HepG2 (cell line): Measurements from ENCODE around the gene ZNF3. TPM values are rescaled to one million over a fixed set of nuclear protein-coding genes. Genes with fewer than 3 reads are reported as not detected.

Experiments
- ATAC-seq: fragments of 200-7000 bp; cut with Tn5 transposase; 3 replicates; pipeline ENCODE4 v1.9.1; 2020; ENCODE audit warnings: mild to moderate bottlenecking, moderate library complexity
- BruUV-seq: library from RNA; stranded (reverse); fragments of 400-500 nt; replicated peaks from 2 replicates; lab custom pipeline; 2021; lab: Mats Ljungman, UMichigan
- CTCF ChIA-PET: fragments of 300-600 bp; formaldehyde crosslinking; extraction: SDS; loops from one replicate; lab custom pipeline; 2021; ENCODE audit warnings: low total read pairs, inconsistent platforms, low intra/inter-chr PET ratio; lab: Yijun Ruan, JAX
- POLR2A ChIA-PET: fragments of 350-600 bp; sonication (Branson Sonifier 250); formaldehyde crosslinking; loops from one replicate; lab custom pipeline; 2020; ENCODE audit warnings: antibody characterized with exemption, inconsistent platforms; lab: Yijun Ruan, JAX
- DNase-seq: peaks from one replicate; pipeline ENCODE4 v3.0.0-alpha.2; 2015; ENCODE audit warnings: low spot score
- FAIRE-seq: peaks from 3 replicates; lab custom pipeline; 2011; peaks lifted over from hg19 to GRCh38; lab: Jason Lieb, UNC
- H2AFZ ChIP-seq: one replicate; pipeline ENCODE4 v1.6.1; 2011; ENCODE audit warnings: low read length, inconsistent platforms
- H3K27ac ChIP-seq: fragments of 300-600 bp; 3 replicates; pipeline ENCODE4 v1.8.0; 2011; ENCODE audit warnings: mixed run types, mild to moderate bottlenecking, mixed read lengths, low read length, inconsistent platforms; ENCODE audit not compliant: insufficient read depth; ENCODE audit errors: extremely low read length
- H3K27me3 ChIP-seq, 2 experiments: fragments of 200-600 bp in 1 of 2; 2 replicates in 1 of 2; 3 replicates in 1 of 2; pipeline versions ENCODE4 v1.6.0 to v1.8.0; 2011; ENCODE audit warnings: low read length in 2 of 2, mild to moderate bottlenecking in 2 of 2, moderate library complexity in 2 of 2, inconsistent platforms in 1 of 2; ENCODE audit not compliant: insufficient read depth in 2 of 2, control insufficient read depth in 1 of 2
- H3K36me3 ChIP-seq, 2 experiments: fragments of 200-600 bp in 1 of 2; replicated peaks in 1 of 2; 2 replicates in 1 of 2; 3 replicates in 1 of 2; pipeline versions ENCODE4 v1.5.1 to v1.8.0; 2011; ENCODE audit warnings: low read length in 2 of 2, inconsistent platforms in 1 of 2; ENCODE audit not compliant: insufficient read depth in 2 of 2, control insufficient read depth in 1 of 2
- H3K4me1 ChIP-seq: 2 replicates; pipeline ENCODE4 v1.5.1; 2012; ENCODE audit warnings: low read length, inconsistent platforms; ENCODE audit not compliant: insufficient read depth
- H3K4me2 ChIP-seq: 2 replicates; pipeline ENCODE4 v1.6.0; 2011; ENCODE audit warnings: low read depth, low read length, inconsistent platforms
- H3K4me3 ChIP-seq, 3 experiments: fragments of 200-600 bp in 1 of 3; sonication (generic), shearing (Covaris generic) in 1 of 3; replicated peaks in 1 of 3; 2 replicates each; pipeline ENCODE4 v1.5.1; 2011 to 2016; ENCODE audit warnings: low read length in 3 of 3, inconsistent platforms in 2 of 3, low read depth in 2 of 3, mild to moderate bottlenecking in 2 of 3, control low read depth in 1 of 3, mixed read lengths in 1 of 3; ENCODE audit not compliant: insufficient read depth in 1 of 3
- H3K79me2 ChIP-seq: one replicate; pipeline ENCODE4 v1.6.1; 2011; ENCODE audit warnings: low read length, inconsistent platforms; ENCODE audit not compliant: insufficient read depth
- H3K9ac ChIP-seq: 2 replicates; pipeline ENCODE4 v1.6.0; 2011; ENCODE audit warnings: mild to moderate bottlenecking, low read depth, low read length, inconsistent platforms; ENCODE audit not compliant: insufficient read depth
- H3K9me3 ChIP-seq: 2 replicates; pipeline ENCODE4 v1.5.1; 2012; ENCODE audit warnings: mild to moderate bottlenecking, low read length
- H4K20me1 ChIP-seq: 2 replicates; pipeline ENCODE4 v1.6.0; 2011; ENCODE audit warnings: inconsistent platforms, mild to moderate bottlenecking, low read length, moderate library complexity; ENCODE audit not compliant: insufficient read depth
- HDAC6 ChIP-seq: fragments of 200-600 bp; sonication (generic); IDR thresholded peaks from 2 replicates; pipeline ENCODE4 v1.7.0; 2017; ENCODE audit warnings: mild to moderate bottlenecking, antibody characterized with exemption, low read length, low read depth
- KLF9 ChIP-seq: IDR thresholded peaks from 2 replicates; pipeline ENCODE4 v1.6.1; 2016; ENCODE audit warnings: low read depth
- PLRG1 ChIP-seq: fragments of 450-650 bp; conservative IDR thresholded peaks from 2 replicates; pipeline ENCODE4 v1.6.1; 2016
- RELA ChIP-seq: sonication (generic); formaldehyde crosslinking; IDR thresholded peaks from 2 replicates; pipeline ENCODE4 v1.4.0; 2020; ENCODE audit warnings: missing genetic modification reagents
- RXRA ChIP-seq: sonication (generic); formaldehyde crosslinking; IDR thresholded peaks from 2 replicates; pipeline ENCODE4 v1.5.1; 2020; ENCODE audit warnings: missing genetic modification reagents
- SAP130 ChIP-seq: IDR thresholded peaks from 2 replicates; pipeline ENCODE4 v1.6.1; 2016; ENCODE audit warnings: low read depth
- ZMYM4 ChIP-seq: sonication (generic); formaldehyde crosslinking; IDR thresholded peaks from 2 replicates; pipeline ENCODE4 v1.8.1; 2023; ENCODE audit warnings: mild to moderate bottlenecking, missing genetic modification reagents
- ZSCAN22 ChIP-seq: sonication (generic); formaldehyde crosslinking; IDR thresholded peaks from 2 replicates; pipeline ENCODE4 v1.4.0; 2020; ENCODE audit warnings: mild to moderate bottlenecking, missing genetic modification reagents
- WGBS: methylation state at CpG from one replicate; pipeline ENCODE4 v1.1.6; 2017; ENCODE audit warnings: low lambda C conversion rate; 5-methylcytosine and 5-hydroxymethylcytosine counted together
- in situ Hi-C: cut with HindIII; loops from 2 replicates; pipeline ENCODE4 v1.10.0; 2017; ENCODE audit warnings: low pct_unique_long_range_greater_than_20kb; ENCODE audit not compliant: extremely low pct_ligation_motif_present
- intact Hi-C: fragments of 100-400 bp; cut with micrococcal nuclease; formaldehyde crosslinking; loops from one replicate; pipeline ENCODE4 v1.10.0; 2022; ENCODE audit not compliant: unreplicated experiment
- polyA plus RNA-seq, 8 experiments: library from polyadenylated mRNA; depleted of rRNA in 3 of 8; stranded (reverse) in 7 of 8; unstranded in 1 of 8; fragments of >200 nt; fragmentation: Illumina TruSeq in 4 of 8; extraction: Trizol in 4 of 8; gene quantifications; 2 replicates each; pipeline versions ENCODE4 v1.2.1 to v1.2.3, GENCODE V29; 2011 to 2016; ENCODE audit warnings: low read depth in 4 of 8, missing spikeins in 1 of 8, mixed read lengths in 1 of 8; ENCODE audit not compliant: insufficient read depth in 1 of 8
- total RNA-seq, 5 experiments: library from RNA; depleted of rRNA; stranded (reverse); fragments of >200 nt; fragmentation: Illumina TruSeq; extraction: Trizol; gene quantifications; 2 replicates each; pipeline ENCODE4 v1.2.3, GENCODE V29; 2016; ENCODE audit warnings: low read depth in 1 of 5
- TF ChIP-seq, protein P1 (sequence below): sonication (generic); formaldehyde crosslinking; IDR thresholded peaks from 2 replicates; pipeline ENCODE4 v1.8.0; 2022; ENCODE audit warnings: mild to moderate bottlenecking, missing genetic modification reagents, moderate library complexity
- TF ChIP-seq, protein P2 (sequence below): sonication (generic); formaldehyde crosslinking; IDR thresholded peaks from 2 replicates; pipeline ENCODE4 v1.8.0; 2022; ENCODE audit warnings: low read depth, missing genetic modification reagents
- TF ChIP-seq, protein P3 (sequence below): IDR thresholded peaks from 2 replicates; pipeline ENCODE4 v1.6.1; 2016; ENCODE audit warnings: missing compliant biosample characterization, missing genetic modification reagents, borderline replicate concordance
- TF ChIP-seq, protein P4 (sequence below): sonication (generic); formaldehyde crosslinking; IDR thresholded peaks from 2 replicates; pipeline ENCODE4 v1.8.0; 2022; ENCODE audit warnings: missing genetic modification reagents, mild to moderate bottlenecking, inconsistent platforms, borderline replicate concordance
- TF ChIP-seq, protein P5 (sequence below): sonication (generic); formaldehyde crosslinking; IDR thresholded peaks from 2 replicates; pipeline ENCODE4 v1.5.0; 2020; ENCODE audit warnings: mild to moderate bottlenecking, missing genetic modification reagents, borderline replicate concordance

Gene ZNF3
- total and polyA plus RNA-seq, 2 of the 13 experiments (the other 11 are each of a cell fraction or from before 2014, with no cell fraction given), result 33.7 to 56.9 TPM

DNA sequence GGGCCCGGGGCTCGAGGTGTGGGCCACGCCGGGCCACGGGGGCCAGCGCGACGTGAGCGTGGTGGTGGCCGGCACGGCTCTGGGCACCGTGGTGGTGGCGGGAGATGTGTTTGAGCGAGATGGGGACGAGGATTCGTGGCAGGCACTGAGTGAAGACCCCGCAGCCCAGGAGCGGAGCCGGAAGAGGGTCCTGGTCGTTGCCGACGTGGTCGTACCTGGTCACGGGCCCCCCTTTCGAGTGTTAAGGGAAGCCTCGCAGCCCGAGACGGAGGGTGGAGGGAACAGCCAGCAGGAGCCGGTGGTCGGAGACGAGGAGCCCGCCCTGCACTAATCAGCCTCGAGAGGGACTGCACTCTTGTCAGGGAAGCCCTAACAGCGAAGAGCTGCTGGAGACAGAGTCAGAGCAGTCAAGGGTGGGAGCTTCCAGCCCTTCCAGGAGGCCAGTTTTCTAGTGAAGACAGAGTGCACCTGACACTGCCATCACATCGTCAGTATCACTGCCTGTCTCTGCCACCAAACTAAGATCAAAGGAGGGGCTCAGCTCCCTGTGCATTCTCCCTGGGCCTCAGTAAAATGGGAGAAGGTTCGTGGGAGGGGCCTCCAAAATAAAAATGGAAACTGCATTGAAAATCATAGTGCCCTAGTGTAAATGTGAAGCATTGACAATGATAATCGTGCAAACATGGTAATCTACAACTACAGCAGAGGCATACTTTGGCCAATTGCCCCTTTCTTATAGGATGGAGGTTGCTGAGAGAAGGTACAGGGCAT is 46.5 kb upstream of the ZNF3 start:
- TSS peak; percentile 43 for BruUV-seq
- Histone ChIP-seq H4K20me1 (no peaks in the 10 kb centered on the region), H3K79me2 (peaks cover 5% of the 10 kb centered on the region), H3K9ac (peak overlapping the region; percentile 88), H3K27me3 (no peaks in the 10 kb centered on the region), H2AFZ (no peak overlapping the region), H3K4me2 (peak overlapping the region; percentile 74), H3K9me3 (no peaks in the 10 kb centered on the region), H3K27ac (peak overlapping the region; percentile 96), H3K36me3 (no peaks in the 10 kb centered on the region), H3K4me1 (peaks cover 55% of the 10 kb centered on the region), H3K4me3 (peak overlapping the region; percentile 74 to 92 (median 84))
- in situ Hi-C loops, result no loop called here
- CTCF ChIA-PET, result no interaction called here
- POLR2A ChIA-PET, result interaction anchor here (2.5 to 3.7 kb wide), 2 partner anchors 21 to 27 kb away, joined by 8 to 26 read pairs; partner anchors contain the start of genes AP4M1, LAMTOR4 and MCM7
- DNase-seq (no peak), ATAC-seq (peak; percentile 61), FAIRE-seq (peak; percentile 55)
- intact Hi-C loops, result loop anchor here (5.0 kb wide), 1 partner anchor 46 kb away; the partner anchor contains the start of gene ZNF3
- 5% methylated on average over 17 of the region's 37 CpGs for WGBS
- 0 out of 2 replicates have a peak, but pooled peaks have one; percentile 12 for TF ChIP-seq ZMYM4 (CRISPR knock-in tag)
- TF ChIP-seq RELA (CRISPR knock-in tag), result no peak
- TF ChIP-seq SAP130 (CRISPR knock-in tag), result peak; percentile 9; the same call in 1 of the 2 replicates
- TF ChIP-seq PLRG1, result no peak
- TF ChIP-seq, protein P1, sequence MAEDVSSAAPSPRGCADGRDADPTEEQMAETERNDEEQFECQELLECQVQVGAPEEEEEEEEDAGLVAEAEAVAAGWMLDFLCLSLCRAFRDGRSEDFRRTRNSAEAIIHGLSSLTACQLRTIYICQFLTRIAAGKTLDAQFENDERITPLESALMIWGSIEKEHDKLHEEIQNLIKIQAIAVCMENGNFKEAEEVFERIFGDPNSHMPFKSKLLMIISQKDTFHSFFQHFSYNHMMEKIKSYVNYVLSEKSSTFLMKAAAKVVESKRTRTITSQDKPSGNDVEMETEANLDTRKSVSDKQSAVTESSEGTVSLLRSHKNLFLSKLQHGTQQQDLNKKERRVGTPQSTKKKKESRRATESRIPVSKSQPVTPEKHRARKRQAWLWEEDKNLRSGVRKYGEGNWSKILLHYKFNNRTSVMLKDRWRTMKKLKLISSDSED, result 0 out of 2 replicates have a peak, but pooled peaks have one; percentile 6
- TF ChIP-seq, protein P2, sequence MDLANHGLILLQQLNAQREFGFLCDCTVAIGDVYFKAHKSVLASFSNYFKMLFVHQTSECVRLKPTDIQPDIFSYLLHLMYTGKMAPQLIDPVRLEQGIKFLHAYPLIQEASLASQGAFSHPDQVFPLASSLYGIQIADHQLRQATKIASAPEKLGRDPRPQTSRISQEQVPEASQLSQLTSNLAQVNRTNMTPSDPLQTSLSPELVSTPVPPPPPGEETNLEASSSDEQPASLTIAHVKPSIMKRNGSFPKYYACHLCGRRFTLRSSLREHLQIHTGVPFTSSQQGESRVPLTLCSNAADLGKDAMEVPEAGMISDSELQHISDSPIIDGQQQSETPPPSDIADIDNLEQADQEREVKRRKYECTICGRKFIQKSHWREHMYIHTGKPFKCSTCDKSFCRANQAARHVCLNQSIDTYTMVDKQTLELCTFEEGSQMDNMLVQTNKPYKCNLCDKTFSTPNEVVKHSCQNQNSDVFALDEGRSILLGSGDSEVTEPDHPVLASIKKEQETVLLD (CRISPR knock-in tag), result no peak
- no peak for TF ChIP-seq ZSCAN22 (CRISPR knock-in tag)
- TF ChIP-seq HDAC6, result no peak
- no peak for TF ChIP-seq KLF9 (CRISPR knock-in tag)
- TF ChIP-seq, protein P3, sequence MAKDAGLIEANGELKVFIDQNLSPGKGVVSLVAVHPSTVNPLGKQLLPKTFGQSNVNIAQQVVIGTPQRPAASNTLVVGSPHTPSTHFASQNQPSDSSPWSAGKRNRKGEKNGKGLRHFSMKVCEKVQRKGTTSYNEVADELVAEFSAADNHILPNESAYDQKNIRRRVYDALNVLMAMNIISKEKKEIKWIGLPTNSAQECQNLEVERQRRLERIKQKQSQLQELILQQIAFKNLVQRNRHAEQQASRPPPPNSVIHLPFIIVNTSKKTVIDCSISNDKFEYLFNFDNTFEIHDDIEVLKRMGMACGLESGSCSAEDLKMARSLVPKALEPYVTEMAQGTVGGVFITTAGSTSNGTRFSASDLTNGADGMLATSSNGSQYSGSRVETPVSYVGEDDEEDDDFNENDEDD (CRISPR knock-in tag), result 0 out of 2 replicates have a peak, but pooled peaks have one; percentile 31
- 0 out of 2 replicates have a peak, but pooled peaks have one; percentile 12 for TF ChIP-seq RXRA
- TF ChIP-seq, protein P4, sequence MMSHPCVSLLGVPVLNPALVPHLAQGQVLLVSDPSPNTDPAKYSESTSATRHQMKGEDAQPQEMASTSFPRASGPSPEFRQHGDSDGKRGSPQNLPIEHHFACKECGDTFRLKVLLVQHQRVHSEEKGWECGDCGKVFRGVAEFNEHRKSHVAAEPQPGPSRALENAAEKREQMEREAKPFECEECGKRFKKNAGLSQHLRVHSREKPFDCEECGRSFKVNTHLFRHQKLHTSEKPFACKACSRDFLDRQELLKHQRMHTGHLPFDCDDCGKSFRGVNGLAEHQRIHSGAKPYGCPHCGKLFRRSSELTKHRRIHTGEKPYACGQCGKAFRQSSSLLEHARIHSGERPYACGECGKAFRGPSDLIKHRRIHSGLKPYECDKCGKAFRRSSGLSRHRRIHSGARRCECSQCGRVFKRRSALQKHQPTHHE (CRISPR knock-in tag), result no peak
- TF ChIP-seq, protein P5, sequence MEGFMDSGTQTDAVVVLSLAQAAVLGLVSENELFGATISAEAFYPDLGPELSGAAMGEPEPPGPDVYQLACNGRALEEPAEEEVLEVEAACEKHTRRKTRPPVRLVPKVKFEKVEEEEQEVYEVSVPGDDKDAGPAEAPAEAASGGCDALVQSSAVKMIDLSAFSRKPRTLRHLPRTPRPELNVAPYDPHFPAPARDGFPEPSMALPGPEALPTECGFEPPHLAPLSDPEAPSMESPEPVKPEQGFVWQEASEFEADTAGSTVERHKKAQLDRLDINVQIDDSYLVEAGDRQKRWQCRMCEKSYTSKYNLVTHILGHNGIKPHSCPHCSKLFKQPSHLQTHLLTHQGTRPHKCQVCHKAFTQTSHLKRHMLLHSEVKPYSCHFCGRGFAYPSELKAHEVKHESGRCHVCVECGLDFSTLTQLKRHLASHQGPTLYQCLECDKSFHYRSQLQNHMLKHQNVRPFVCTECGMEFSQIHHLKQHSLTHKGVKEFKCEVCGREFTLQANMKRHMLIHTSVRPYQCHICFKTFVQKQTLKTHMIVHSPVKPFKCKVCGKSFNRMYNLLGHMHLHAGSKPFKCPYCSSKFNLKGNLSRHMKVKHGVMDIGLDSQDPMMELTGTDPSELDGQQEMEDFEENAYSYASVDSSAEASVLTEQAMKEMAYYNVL (CRISPR knock-in tag), result 0 out of 2 replicates have a peak, but pooled peaks have one; percentile 5
